DOHH2 (cell line): Measurements from ENCODE around the gene ANKS3.

Experiments used
- CTCF ChIP-seq: fragments of 200-600 bp; sonication (generic); IDR thresholded peaks from one replicate; pipeline ENCODE4 v1.5.1; 2014; ENCODE audit warnings: antibody characterized with exemption, mild to moderate bottlenecking, low read depth, low read length; ENCODE audit not compliant: poor library complexity, severe bottlenecking
- EZH2phosphoT487 ChIP-seq: fragments of 200-600 bp; sonication (generic); IDR thresholded peaks from 2 replicates; pipeline ENCODE4 v1.6.1; 2017; ENCODE audit warnings: borderline replicate concordance, mild to moderate bottlenecking, antibody characterized with exemption, low read length, moderate library complexity, mixed read lengths

DNA sequence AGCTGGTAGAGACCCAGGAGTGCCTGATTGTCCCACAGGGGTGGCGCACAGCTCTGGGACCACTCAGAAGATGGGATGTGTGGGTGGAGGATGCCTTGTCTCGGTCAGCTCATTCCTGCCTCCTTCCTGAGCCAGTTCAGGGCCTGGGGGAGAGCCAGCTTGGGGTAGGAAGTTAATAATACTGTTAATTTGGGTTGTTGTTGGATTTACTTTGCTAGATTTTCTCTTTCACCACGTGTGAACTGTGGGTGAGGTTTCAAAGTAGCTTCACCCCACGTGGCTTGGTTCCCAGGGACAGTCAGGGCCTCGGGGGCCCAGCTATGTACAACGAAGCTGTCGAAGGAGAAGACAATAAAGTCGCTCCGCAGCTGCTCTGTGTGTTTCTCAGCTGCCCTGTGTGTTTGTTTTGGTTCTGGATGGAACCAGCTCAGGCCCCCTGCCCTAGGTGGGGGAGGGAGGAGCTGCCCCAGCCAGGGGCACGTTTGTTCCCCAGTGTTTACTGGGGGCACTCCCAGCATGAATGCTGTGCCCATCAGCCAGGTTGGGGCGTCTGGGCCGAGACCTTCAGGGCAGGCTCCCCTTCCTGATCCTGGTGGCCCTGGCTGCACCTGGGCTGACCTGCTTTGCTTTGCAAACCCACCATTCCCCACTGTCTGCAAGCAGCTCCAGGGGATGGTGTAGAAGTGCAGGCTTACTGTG lies 38.4 kb downstream of the ANKS3 start:
- no peak for TF ChIP-seq CTCF
- TF ChIP-seq EZH2phosphoT487, result no peak
